Kidney (tissue), 14 donors: ENCODE measurements around the gene RNF150. TPM values are rescaled to one million over a fixed set of nuclear protein-coding genes. Genes with fewer than 3 reads are reported as not detected.
"Not testable (repeated sequence)": the region's sequence is repeated elsewhere in the genome, so short reads cannot be mapped to it uniquely, and the experiment has no call there.

Experiments
- DNase-seq, 5 donors: peaks; one replicate each; pipeline ENCODE4 v3.0.0-alpha.2; 2013 to 2020
- FAIRE-seq: peaks from 2 replicates; lab custom pipeline; 2012; peaks lifted over from hg19 to GRCh38; lab: Jason Lieb, UNC
- H3K27ac ChIP-seq, 2 donors: one replicate each; pipeline ENCODE4 v1.7.0; 2013; ENCODE audit warnings: low read depth in 2 of 2, low read length in 2 of 2, inconsistent platforms in 1 of 2
- H3K27me3 ChIP-seq: one replicate; pipeline ENCODE4 v1.7.1; 2013; ENCODE audit warnings: low read length, inconsistent platforms; ENCODE audit not compliant: control insufficient read depth, insufficient read depth
- H3K36me3 ChIP-seq, 3 donors: one replicate each; pipeline versions ENCODE4 v1.7.0 to v1.7.1; 2013; ENCODE audit warnings: low read length in 3 of 3, control low read depth in 1 of 3, inconsistent platforms in 1 of 3; ENCODE audit not compliant: insufficient read depth in 3 of 3, control insufficient read depth in 2 of 3
- H3K4me1 ChIP-seq, 3 donors: one replicate each; pipeline versions ENCODE4 v1.7.0 to v1.7.1; 2013; ENCODE audit warnings: low read length in 3 of 3, inconsistent platforms in 1 of 3, low read depth in 1 of 3; ENCODE audit not compliant: control insufficient read depth in 2 of 3, insufficient read depth in 2 of 3
- H3K4me3 ChIP-seq, 3 donors: one replicate each; pipeline versions ENCODE4 v1.7.0 to v1.8.1; 2013; ENCODE audit warnings: low read length in 3 of 3, control low read depth in 1 of 3, inconsistent platforms in 1 of 3
- H3K9ac ChIP-seq, 3 donors: one replicate each; pipeline versions ENCODE4 v1.7.0 to v1.7.1; 2013; ENCODE audit warnings: low read length in 3 of 3, control low read depth in 1 of 3, inconsistent platforms in 1 of 3
- H3K9me3 ChIP-seq, 3 donors: one replicate each; pipeline versions ENCODE4 v1.7.0 to v1.7.1; 2013; ENCODE audit warnings: low read length in 3 of 3, control low read depth in 1 of 3, inconsistent platforms in 1 of 3; ENCODE audit not compliant: control insufficient read depth in 2 of 3, insufficient read depth in 1 of 3
- intact Hi-C: fragments of 100-400 bp; cut with DNase I; formaldehyde crosslinking; loops from one replicate; pipeline ENCODE4 v1.11.1; 2022
- polyA plus RNA-seq: library from polyadenylated mRNA; stranded (reverse); fragments of 350-450 nt; fragmentation: Illumina TruSeq; extraction: RNeasy Lipid Tissue Mini Kit (QIAGEN cat#74804); gene quantifications from one replicate; pipeline ENCODE4 v1.2.3, GENCODE V29; 2014; ENCODE audit warnings: low read depth, low replicate concordance; ENCODE audit not compliant: insufficient read depth
- total RNA-seq: library from RNA; stranded (reverse); fragmentation: NEBNext Ultra II Directional; extraction: Animal tissue kit (Norgen Biotek cat#: 25700); gene quantifications from one replicate; pipeline ENCODE4 v1.2.1, GENCODE V29; 2021
- TF ChIP-seq, protein P1 (sequence below): IDR thresholded peaks from 3 replicates; pipeline ENCODE4 v1.5.1; 2012; ENCODE audit warnings: mild to moderate bottlenecking, moderate library complexity, borderline replicate concordance; ENCODE audit not compliant: insufficient read depth; ENCODE audit errors: extremely low read depth
- donor health status: control.
- donor health status: control.
- donor health status: control.
- donor health status: control.
- donor health status: control.
- donor health status: DM: yes; HTN: yes; CAD: no.
- donor health status: Normal renal cell carcinoma (clear cell type).

Gene RNF150
- total and polyA plus RNA-seq, 2 donors from 2014 or later: 5.0 to 34.2 TPM

DNA sequence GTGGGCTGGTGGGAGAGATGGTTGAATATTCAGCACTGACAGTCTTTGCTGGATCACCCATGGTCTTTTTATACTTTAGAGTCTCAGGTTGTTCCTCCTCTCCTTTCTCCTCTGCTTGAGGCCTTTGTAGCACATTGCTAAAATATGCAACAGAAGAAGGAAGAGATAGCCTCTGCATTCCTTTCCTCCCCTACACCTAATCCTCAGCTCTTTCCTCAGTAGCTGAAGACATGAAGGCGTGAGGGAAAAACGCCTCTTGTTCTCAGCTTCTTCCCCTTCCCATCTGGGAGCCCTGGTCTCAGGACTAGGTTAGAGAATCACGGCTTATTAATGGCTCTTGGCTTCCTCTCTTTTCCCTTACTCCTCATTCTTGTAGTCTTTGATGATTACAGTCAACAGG is 76.8 kb downstream of the RNF150 start:
- FAIRE-seq: no peak
- no peak for DNase-seq
- intact Hi-C loops: no loop called here
- Histone ChIP-seq H3K36me3 (no peaks in the 10 kb centered on the region), H3K9ac (no peak overlapping the region), H3K27ac (no peak overlapping the region), H3K4me3 (no peak overlapping the region), H3K4me1 (no peaks in the 10 kb centered on the region), H3K27me3 (no peaks in the 10 kb centered on the region), H3K9me3 (no peaks in the 10 kb centered on the region)
- TF ChIP-seq, protein P1, sequence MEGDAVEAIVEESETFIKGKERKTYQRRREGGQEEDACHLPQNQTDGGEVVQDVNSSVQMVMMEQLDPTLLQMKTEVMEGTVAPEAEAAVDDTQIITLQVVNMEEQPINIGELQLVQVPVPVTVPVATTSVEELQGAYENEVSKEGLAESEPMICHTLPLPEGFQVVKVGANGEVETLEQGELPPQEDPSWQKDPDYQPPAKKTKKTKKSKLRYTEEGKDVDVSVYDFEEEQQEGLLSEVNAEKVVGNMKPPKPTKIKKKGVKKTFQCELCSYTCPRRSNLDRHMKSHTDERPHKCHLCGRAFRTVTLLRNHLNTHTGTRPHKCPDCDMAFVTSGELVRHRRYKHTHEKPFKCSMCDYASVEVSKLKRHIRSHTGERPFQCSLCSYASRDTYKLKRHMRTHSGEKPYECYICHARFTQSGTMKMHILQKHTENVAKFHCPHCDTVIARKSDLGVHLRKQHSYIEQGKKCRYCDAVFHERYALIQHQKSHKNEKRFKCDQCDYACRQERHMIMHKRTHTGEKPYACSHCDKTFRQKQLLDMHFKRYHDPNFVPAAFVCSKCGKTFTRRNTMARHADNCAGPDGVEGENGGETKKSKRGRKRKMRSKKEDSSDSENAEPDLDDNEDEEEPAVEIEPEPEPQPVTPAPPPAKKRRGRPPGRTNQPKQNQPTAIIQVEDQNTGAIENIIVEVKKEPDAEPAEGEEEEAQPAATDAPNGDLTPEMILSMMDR: no peak

GRCh38 chr4:141054446-141054845 is 78.8 kb downstream of the RNF150 start:
- no peak overlapping the region for H3K9ac ChIP-seq
- no peak overlapping the region for H3K27ac ChIP-seq
- no peak for FAIRE-seq
- intact Hi-C loops: no loop called here
- TF ChIP-seq, protein P1: no peak
- DNase-seq: no peak
- no peak overlapping the region for H3K4me3 ChIP-seq
- H3K4me1 ChIP-seq: no peaks in the 10 kb centered on the region
- no peaks in the 10 kb centered on the region for H3K36me3 ChIP-seq
- no peaks in the 10 kb centered on the region for H3K27me3 ChIP-seq
- H3K9me3 ChIP-seq: no peaks in the 10 kb centered on the region

- H3K9me3 ChIP-seq, FAIRE-seq, H3K4me1 ChIP-seq, H3K36me3 ChIP-seq, H3K9ac ChIP-seq, DNase-seq, H3K4me3 ChIP-seq, H3K27ac ChIP-seq, H3K27me3 ChIP-seq, intact Hi-C loops: not testable (repeated sequence)
These were observed 82.3 kb downstream of the RNF150 start for GRCh38 chr4:141050999-141051398.

- TF ChIP-seq, protein P1: no peak
- Histone ChIP-seq H3K4me3 (no peak overlapping the region), H3K27me3 (no peaks in the 10 kb centered on the region), H3K27ac (no peak overlapping the region), H3K36me3 (no peaks in the 10 kb centered on the region), H3K9me3 (no peaks in the 10 kb centered on the region), H3K9ac (no peak overlapping the region), H3K4me1 (no peaks in the 10 kb centered on the region)
- DNase-seq (no peak), FAIRE-seq (no peak)
- intact Hi-C loops: no loop called here
These were observed 85.9 kb downstream of the RNF150 start for GRCh38 chr4:141047228-141047884.
